Head of caudate nucleus (tissue), 42 donors: Measurements from ENCODE around the gene KIAA1191.

ENCODE experiments used
- DNase-seq, 42 donors: peaks; one replicate each; pipeline versions ENCODE4 v3.0.0 to v3.0.0-alpha.2; 2020 to 2021; ENCODE audit warnings: mixed read lengths in 7 of 42
- intact Hi-C: fragments of 100-400 bp; cut with DNase I; formaldehyde crosslinking; loops from one replicate; pipeline ENCODE4 v1.15.0; 2022

Gene KIAA1191

GRCh38 chr5:176369934-176370711 lies 8.6 kb upstream of the KIAA1191 start:
- DNase-seq, result no peak
- intact Hi-C loops, result no loop called here

GRCh38 chr5:176368726-176369125 lies 7.2 kb upstream of the KIAA1191 start:
- no peak for DNase-seq
- intact Hi-C loops, result no loop called here

- peak in 3 of 42 donors; percentile 11 to 23 (median 19) for DNase-seq
- intact Hi-C loops, result no loop called here
These were observed 4.8 kb upstream of the KIAA1191 start for GRCh38 chr5:176366232-176366894.

GRCh38 chr5:176365351-176366231 lies 4.0 kb upstream of the KIAA1191 start, which contains the start of gene ARL10:
ARL10 (plus strand) TSS chr5:176365487; CDS start chr5:176365564, 77 bp downstream.
- intact Hi-C loops, result no loop called here
- peak in 40 of 42 donors; percentile 42 to 86 (median 66) for DNase-seq

- intact Hi-C loops, result no loop called here
- peak in 3 of 42 donors; percentile 24 to 35 (median 35) for DNase-seq
These were observed 3.3 kb upstream of the KIAA1191 start for GRCh38 chr5:176364765-176365350.

GRCh38 chr5:176362233-176362490 lies 598 bp upstream of the KIAA1191 start:
- no peak for DNase-seq
- intact Hi-C loops, result no loop called here

GRCh38 chr5:176360894-176361436 lies 599 bp downstream of the KIAA1191 start:
- intact Hi-C loops, result no loop called here
- peak in 23 of 42 donors; percentile 10 to 54 (median 22) for DNase-seq

- no peak for DNase-seq
- intact Hi-C loops, result no loop called here
These were observed 1.9 kb downstream of the KIAA1191 start for GRCh38 chr5:176359658-176360057.

- no peak for DNase-seq
These were observed 5.4 kb downstream of the KIAA1191 start for GRCh38 chr5:176356179-176356566.

GRCh38 chr5:176355400-176356178 lies 6.0 kb downstream of the KIAA1191 start:
- intact Hi-C loops, result no loop called here
- no peak for DNase-seq

More at GRCh38 chr5:176356179-176356566, 5.4 kb downstream of the KIAA1191 start:
- intact Hi-C loops, result no loop called here

- intact Hi-C loops, result no loop called here
- DNase-seq, result no peak
These were observed 8.0 kb downstream of the KIAA1191 start for GRCh38 chr5:176353533-176353932.

GRCh38 chr5:176352116-176352878 lies 9.3 kb downstream of the KIAA1191 start:
- intact Hi-C loops, result no loop called here
- DNase-seq, result no peak

GRCh38 chr5:176350416-176350815 lies 11.1 kb downstream of the KIAA1191 start:
- intact Hi-C loops, result no loop called here
- DNase-seq, result no peak

- DNase-seq, result no peak
- intact Hi-C loops, result no loop called here
These were observed 18.7 kb downstream of the KIAA1191 start for GRCh38 chr5:176342766-176343458.

- intact Hi-C loops, result no loop called here
- DNase-seq, result no peak
These were observed 19.4 kb downstream of the KIAA1191 start for GRCh38 chr5:176342158-176342483.

- intact Hi-C loops, result no loop called here
- DNase-seq, result no peak
These were observed 20.0 kb downstream of the KIAA1191 start for GRCh38 chr5:176341325-176342157.
